ENCODE results near the gene GRHL3.

The GRHL3 gene

GRCh38 chr1:24343412-24344089 lies 24.4 kb downstream of the GRHL3 start:
- no peak for TF ChIP-seq ZFX (IDR thresholded peaks at IDR 0.05; ENCODE audit: borderline replicate concordance)
- no peak for TF ChIP-seq CTCF (IDR thresholded peaks at IDR 0.05)

GRCh38 chr1:24344090-24344742 lies 25.1 kb downstream of the GRHL3 start:
- H3K27ac ChIP-seq, result no peak overlapping the region
- TF ChIP-seq ZFX (IDR thresholded peaks at IDR 0.05; ENCODE audit: borderline replicate concordance), result no peak
- TF ChIP-seq CTCF (IDR thresholded peaks at IDR 0.05), result no peak

More at GRCh38 chr1:24343412-24344089, 24.4 kb downstream of the GRHL3 start:
- no peak overlapping the region for H3K27ac ChIP-seq

GRCh38 chr1:24345334-24345733 lies 26.2 kb downstream of the GRHL3 start:
- TF ChIP-seq ZFX (IDR thresholded peaks at IDR 0.05; ENCODE audit: borderline replicate concordance), result no peak
- no peak for TF ChIP-seq CTCF (IDR thresholded peaks at IDR 0.05)
- H3K27ac ChIP-seq, result no peak overlapping the region

- TF ChIP-seq ZFX (IDR thresholded peaks at IDR 0.05; ENCODE audit: borderline replicate concordance) (no peak), CTCF (IDR thresholded peaks at IDR 0.05) (no peak)
- H3K27ac ChIP-seq, result no peak overlapping the region
Measured at GRCh38 chr1:24347159-24347934, 28.2 kb downstream of the GRHL3 start.

GRCh38 chr1:24348196-24348595 lies 29.0 kb downstream of the GRHL3 start:
- no peak overlapping the region for H3K27ac ChIP-seq
- TF ChIP-seq ZFX (IDR thresholded peaks at IDR 0.05; ENCODE audit: borderline replicate concordance), result no peak
- TF ChIP-seq CTCF (IDR thresholded peaks at IDR 0.05), result no peak

GRCh38 chr1:24349891-24350290 lies 30.7 kb downstream of the GRHL3 start:
- no peak overlapping the region for H3K27ac ChIP-seq
- TF ChIP-seq ZFX (IDR thresholded peaks at IDR 0.05; ENCODE audit: borderline replicate concordance), result no peak
- no peak for TF ChIP-seq CTCF (IDR thresholded peaks at IDR 0.05)

Data from 22Rv1 (cell line).